Measurements from ENCODE around the gene TIA1.

GRCh38 chr2:70201225-70201768, 47.1 kb downstream of the TIA1 start:
- TF ChIP-seq POLR2A (IDR thresholded peaks at IDR 0.05) (no peak), POLR2AphosphoS5 (IDR thresholded peaks at IDR 0.05) (no peak), EP300 (IDR thresholded peaks at IDR 0.05) (no peak)
- TF ChIP-seq, protein P1, sequence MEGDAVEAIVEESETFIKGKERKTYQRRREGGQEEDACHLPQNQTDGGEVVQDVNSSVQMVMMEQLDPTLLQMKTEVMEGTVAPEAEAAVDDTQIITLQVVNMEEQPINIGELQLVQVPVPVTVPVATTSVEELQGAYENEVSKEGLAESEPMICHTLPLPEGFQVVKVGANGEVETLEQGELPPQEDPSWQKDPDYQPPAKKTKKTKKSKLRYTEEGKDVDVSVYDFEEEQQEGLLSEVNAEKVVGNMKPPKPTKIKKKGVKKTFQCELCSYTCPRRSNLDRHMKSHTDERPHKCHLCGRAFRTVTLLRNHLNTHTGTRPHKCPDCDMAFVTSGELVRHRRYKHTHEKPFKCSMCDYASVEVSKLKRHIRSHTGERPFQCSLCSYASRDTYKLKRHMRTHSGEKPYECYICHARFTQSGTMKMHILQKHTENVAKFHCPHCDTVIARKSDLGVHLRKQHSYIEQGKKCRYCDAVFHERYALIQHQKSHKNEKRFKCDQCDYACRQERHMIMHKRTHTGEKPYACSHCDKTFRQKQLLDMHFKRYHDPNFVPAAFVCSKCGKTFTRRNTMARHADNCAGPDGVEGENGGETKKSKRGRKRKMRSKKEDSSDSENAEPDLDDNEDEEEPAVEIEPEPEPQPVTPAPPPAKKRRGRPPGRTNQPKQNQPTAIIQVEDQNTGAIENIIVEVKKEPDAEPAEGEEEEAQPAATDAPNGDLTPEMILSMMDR (IDR thresholded peaks at IDR 0.05): no peak
